HCT116 (cell line): Measurements from ENCODE around the gene PDE1C. TPM values are rescaled to one million over a fixed set of nuclear protein-coding genes. Genes with fewer than 3 reads are reported as not detected.

Experiments used
- ATAC-seq: fragments of 200-7000 bp; cut with Tn5 transposase; 2 replicates; pipeline ENCODE4 v1.9.1; 2020; ENCODE audit warnings: mild to moderate bottlenecking, moderate library complexity
- BruUV-seq: library from RNA; stranded (reverse); fragments of 400-500 nt; replicated peaks from 2 replicates; lab custom pipeline; 2021; lab: Mats Ljungman, UMichigan
- CTCF ChIA-PET: fragments of 300-600 bp; sonication (Branson Sonifier 250); formaldehyde crosslinking; loops from one replicate; lab custom pipeline; 2021; ENCODE audit warnings: antibody characterized with exemption; lab: Charles Lee
- POLR2A ChIA-PET: fragments of 300-600, 350-600 bp; sonication (Branson Sonifier 250); formaldehyde crosslinking; loops from one replicate; lab custom pipeline; 2021; ENCODE audit warnings: antibody characterized with exemption; lab: Charles Lee
- RAD21 ChIA-PET, 2 experiments: fragments of 300-600 bp; sonication (Branson Sonifier 250); formaldehyde crosslinking; loops; one replicate each; lab custom pipeline; 2023; ENCODE audit warnings: low total read pairs in 2 of 2; ENCODE audit not compliant: uncharacterized antibody in 2 of 2, unreplicated experiment in 2 of 2, low non-redundant PET in 1 of 2; lab: Charles Lee
- DNase-seq: peaks from one replicate; pipeline ENCODE4 v3.0.0-alpha.2; 2010; ENCODE audit warnings: low read depth, low spot score
- H2AFZ ChIP-seq: fragments of 200-600 bp; shearing (Covaris generic), sonication (generic); 2 replicates; pipeline ENCODE4 v1.6.1; 2017; ENCODE audit warnings: low read depth, mixed run types, mixed read lengths, antibody characterized with exemption, low read length; ENCODE audit not compliant: poor library complexity, severe bottlenecking
- H3K27ac ChIP-seq: 2 replicates; pipeline ENCODE4 v1.5.1; 2012; ENCODE audit warnings: low read depth, low read length
- H3K27me3 ChIP-seq: fragments of 200-600 bp; sonication (generic); 2 replicates; pipeline ENCODE4 v1.6.1; 2016; ENCODE audit warnings: mixed run types, low read length, mixed read lengths; ENCODE audit not compliant: insufficient read depth
- H3K36me3 ChIP-seq, 2 experiments: fragments of 200-500 bp in 1 of 2; fragments of 200-600 bp in 1 of 2; sonication (Bioruptor generic) in 1 of 2; sonication (generic) in 1 of 2; 2 replicates each; pipeline versions ENCODE4 v1.5.1 to v1.6.1; 2014 to 2016; ENCODE audit warnings: low read length in 2 of 2, inconsistent platforms in 1 of 2, mixed read lengths in 1 of 2, mixed run types in 1 of 2; ENCODE audit not compliant: insufficient read depth in 2 of 2, control insufficient read depth in 1 of 2
- H3K4me1 ChIP-seq, 2 experiments: fragments of 200-600 bp in 1 of 2; sonication (generic) in 1 of 2; 2 replicates each; pipeline versions ENCODE4 v1.5.1 to v1.6.1; 2012 to 2017; ENCODE audit warnings: low read length in 2 of 2, inconsistent platforms in 1 of 2, mild to moderate bottlenecking in 1 of 2, mixed read lengths in 1 of 2, mixed run types in 1 of 2, moderate library complexity in 1 of 2; ENCODE audit not compliant: insufficient read depth in 2 of 2, control insufficient read depth in 1 of 2
- H3K4me2 ChIP-seq: fragments of 200-600 bp; sonication (generic); 2 replicates; pipeline ENCODE4 v1.6.1; 2017; ENCODE audit warnings: mixed run types, low read length, mixed read lengths
- H3K4me3 ChIP-seq, 2 experiments: fragments of 200-600 bp in 1 of 2; sonication (generic) in 1 of 2; replicated peaks in 1 of 2; 2 replicates each; pipeline ENCODE4 v1.5.1; 2011 to 2016; ENCODE audit warnings: low read length in 2 of 2, control low read depth in 1 of 2, low read depth in 1 of 2, mild to moderate bottlenecking in 1 of 2, mixed read lengths in 1 of 2, mixed run types in 1 of 2
- H3K79me2 ChIP-seq: fragments of 200-600 bp; sonication (generic); 2 replicates; pipeline ENCODE4 v1.6.1; 2017; ENCODE audit warnings: mild to moderate bottlenecking, mixed run types, low read length, moderate library complexity, mixed read lengths; ENCODE audit not compliant: insufficient read depth
- H3K9ac ChIP-seq: fragments of 200-600 bp; sonication (generic); 2 replicates; pipeline ENCODE4 v1.6.1; 2016; ENCODE audit warnings: low read length, mixed read lengths
- H3K9me2 ChIP-seq: fragments of 200-600 bp; sonication (generic), shearing (Covaris generic); 2 replicates; pipeline ENCODE4 v1.6.1; 2017; ENCODE audit warnings: mixed run types, mild to moderate bottlenecking, moderate library complexity; ENCODE audit not compliant: insufficient read depth
- H3K9me3 ChIP-seq, 2 experiments: fragments of 200-500 bp in 1 of 2; fragments of 200-600 bp in 1 of 2; sonication (Bioruptor generic) in 1 of 2; sonication (generic) in 1 of 2; 2 replicates each; pipeline ENCODE4 v1.6.1; 2014 to 2017; ENCODE audit warnings: low read length in 2 of 2, mixed read lengths in 2 of 2, inconsistent platforms in 1 of 2, low read depth in 1 of 2, mild to moderate bottlenecking in 1 of 2, mixed run types in 1 of 2, moderate library complexity in 1 of 2; ENCODE audit not compliant: control insufficient read depth in 1 of 2, insufficient read depth in 1 of 2
- H4K20me1 ChIP-seq: fragments of 200-600 bp; sonication (generic), shearing (Covaris generic); 2 replicates; pipeline ENCODE4 v1.6.1; 2017; ENCODE audit warnings: mixed run types, mild to moderate bottlenecking, moderate library complexity; ENCODE audit not compliant: insufficient read depth
- ATF3 ChIP-seq: IDR thresholded peaks from 2 replicates; pipeline ENCODE4 v1.6.1; 2012
- CBX3 ChIP-seq: IDR thresholded peaks from 2 replicates; pipeline ENCODE4 v1.6.1; 2012; ENCODE audit warnings: low read depth
- CEBPB ChIP-seq: IDR thresholded peaks from 2 replicates; pipeline ENCODE4 v1.6.1; 2012; ENCODE audit warnings: low read depth
- CTCF ChIP-seq, 3 experiments: fragments of 200-600 bp in 1 of 3; sonication (generic) in 1 of 3; IDR thresholded peaks in 2 of 3; conservative IDR thresholded peaks in 1 of 3; 2 replicates each; pipeline ENCODE4 v1.5.1; 2012 to 2017; ENCODE audit warnings: low read depth in 2 of 3, low read length in 2 of 3, antibody characterized with exemption in 1 of 3, borderline replicate concordance in 1 of 3, control low read depth in 1 of 3, mild to moderate bottlenecking in 1 of 3, mixed read lengths in 1 of 3, mixed run types in 1 of 3, moderate library complexity in 1 of 3; ENCODE audit not compliant: insufficient read depth in 1 of 3
- EGR1 ChIP-seq: IDR thresholded peaks from 2 replicates; pipeline ENCODE4 v1.6.1; 2012; ENCODE audit warnings: low read depth
- EZH2 ChIP-seq: fragments of 200-600 bp; sonication (generic); IDR thresholded peaks from 2 replicates; pipeline ENCODE4 v1.6.1; 2017; ENCODE audit warnings: antibody characterized with exemption, mixed run types
- JUND ChIP-seq: IDR thresholded peaks from 2 replicates; pipeline ENCODE4 v1.6.1; 2012
- MAX ChIP-seq: IDR thresholded peaks from 2 replicates; pipeline ENCODE4 v1.6.1; 2012
- POLR2AphosphoS5 ChIP-seq: IDR thresholded peaks from 2 replicates; pipeline ENCODE4 v1.6.1; 2011; ENCODE audit warnings: mild to moderate bottlenecking, low read depth, low read length, moderate library complexity
- RAD21 ChIP-seq: IDR thresholded peaks from 2 replicates; pipeline ENCODE4 v1.6.1; 2012; ENCODE audit warnings: low read depth, mild to moderate bottlenecking
- REST ChIP-seq: IDR thresholded peaks from 2 replicates; pipeline ENCODE4 v1.6.1; 2012; ENCODE audit warnings: low read depth
- SIN3A ChIP-seq: IDR thresholded peaks from 2 replicates; pipeline ENCODE4 v1.6.1; 2012; ENCODE audit warnings: low read depth
- SP1 ChIP-seq: IDR thresholded peaks from 2 replicates; pipeline ENCODE4 v1.6.1; 2012; ENCODE audit warnings: low read depth
- TCF7L2 ChIP-seq: IDR thresholded peaks from 2 replicates; pipeline ENCODE4 v1.7.0; 2011; ENCODE audit warnings: borderline replicate concordance, inconsistent platforms; ENCODE audit not compliant: insufficient read depth, insufficient read length; ENCODE audit errors: extremely low read depth
- YY1 ChIP-seq: IDR thresholded peaks from 2 replicates; pipeline ENCODE4 v1.6.1; 2011; ENCODE audit warnings: low read length, low read depth, moderate library complexity, mild to moderate bottlenecking; ENCODE audit not compliant: insufficient replicate concordance; ENCODE audit errors: extremely low read depth
- ZNF274 ChIP-seq: fragments of 200-500 bp; sonication (Bioruptor generic); IDR thresholded peaks from 2 replicates; pipeline ENCODE4 v1.6.1; 2014; ENCODE audit warnings: mild to moderate bottlenecking, low read depth, low read length, inconsistent platforms
- intact Hi-C: fragments of 100-400 bp; cut with micrococcal nuclease; formaldehyde crosslinking; loops from 2 replicates; pipeline ENCODE4 v1.10.0; 2022
- total RNA-seq: library from RNA; stranded (reverse); gene quantifications from one replicate; pipeline ENCODE4 v1.2.1, GENCODE V29; 2021; ENCODE audit not compliant: unreplicated experiment

PDE1C gene
- total RNA-seq, 1 experiment from 2014 or later = 0.17 TPM

GRCh38 chr7:31825576-31825975, 244.6 kb downstream of the PDE1C start:
- H3K4me1 ChIP-seq = no peaks in the 10 kb centered on the region
- RAD21 ChIA-PET = no interaction called here
- no peak overlapping the region for H2AFZ ChIP-seq
- H3K9me3 ChIP-seq = no peaks in the 10 kb centered on the region
- no peak for ATAC-seq
- intact Hi-C loops = no loop called here
- peaks cover 18% of the 10 kb centered on the region for H3K27me3 ChIP-seq
- no peak overlapping the region for H3K27ac ChIP-seq
- DNase-seq = no peak
- no peaks in the 10 kb centered on the region for H4K20me1 ChIP-seq
- H3K4me2 ChIP-seq = no peak overlapping the region
- H3K9me2 ChIP-seq = no peaks in the 10 kb centered on the region
- H3K9ac ChIP-seq = no peak overlapping the region
- no peak for TF ChIP-seq CEBPB
- no peak for TF ChIP-seq RAD21
- TF ChIP-seq SIN3A = no peak
- TF ChIP-seq, all 23 proteins: peak for 0
- POLR2A ChIA-PET = no interaction called here
- no TSS peak for BruUV-seq
- Histone ChIP-seq H3K4me3 (no peak overlapping the region), H3K36me3 (no peaks in the 10 kb centered on the region), H3K79me2 (no peaks in the 10 kb centered on the region)
- CTCF ChIA-PET = no interaction called here

- Histone ChIP-seq H2AFZ (no peak overlapping the region), H3K27me3 (peaks cover 12% of the 10 kb centered on the region), H4K20me1 (no peaks in the 10 kb centered on the region), H3K27ac (no peak overlapping the region), H3K36me3 (no peaks in the 10 kb centered on the region), H3K4me1 (no peaks in the 10 kb centered on the region), H3K9me3 (no peaks in the 10 kb centered on the region), H3K4me3 (no peak overlapping the region), H3K9ac (no peak overlapping the region), H3K4me2 (no peak overlapping the region), H3K79me2 (no peaks in the 10 kb centered on the region), H3K9me2 (no peaks in the 10 kb centered on the region)
- ChIA-PET RAD21 (no interaction called here), POLR2A (no interaction called here), CTCF (no interaction called here)
- BruUV-seq = no TSS peak
- no peak for DNase-seq
- intact Hi-C loops = loop anchor here (10.0 kb wide), 1 partner anchor 246 kb away; no protein-coding TSS in a partner anchor
- ATAC-seq = no peak
- TF ChIP-seq MAX = no peak
- TF ChIP-seq JUND = no peak
- TF ChIP-seq SP1 = no peak
- TF ChIP-seq ATF3 = no peak
- TF ChIP-seq TCF7L2 = no peak
- TF ChIP-seq CTCF (IDR thresholded peaks at IDR 0.05 in 2 of 3, conservative IDR thresholded peaks at IDR 0.05 in 1 of 3; ENCODE audit: borderline replicate concordance in 1 of 3, insufficient read depth in 1 of 3, low read depth in 2 of 3, low read length in 2 of 3) = no peak
- TF ChIP-seq REST = no peak
- no peak for TF ChIP-seq CEBPB
- no peak for TF ChIP-seq EGR1
- no peak for TF ChIP-seq RAD21
- no peak for TF ChIP-seq YY1
- TF ChIP-seq CBX3 = no peak
- TF ChIP-seq ZNF274 = no peak
- no peak for TF ChIP-seq SIN3A
- no peak for TF ChIP-seq POLR2AphosphoS5
- no peak for TF ChIP-seq EZH2
These were observed 251.2 kb downstream of the PDE1C start for GRCh38 chr7:31819031-31819430.
